Sigmoid colon (tissue), 7 donors: ENCODE results near the gene TEX54. TPM values are rescaled to one million over a fixed set of nuclear protein-coding genes. Genes with fewer than 3 reads are reported as not detected.

Source experiments
- DNase-seq: peaks from one replicate; pipeline ENCODE4 v3.0.0-alpha.2; 2019
- H3K27ac ChIP-seq, 4 donors: fragments of 200-600 bp; sonication (generic); one replicate each; pipeline ENCODE4 v1.5.1; 2016 to 2019; ENCODE audit warnings: mild to moderate bottlenecking in 1 of 4
- H3K27me3 ChIP-seq, 3 donors: fragments of 200-600 bp; sonication (generic); one replicate each; pipeline ENCODE4 v1.5.1; 2019; ENCODE audit warnings: mild to moderate bottlenecking in 1 of 3
- H3K36me3 ChIP-seq, 4 donors: fragments of 200-600 bp; sonication (generic); one replicate each; pipeline ENCODE4 v1.5.1; 2016 to 2019
- H3K4me1 ChIP-seq, 4 donors: fragments of 200-600 bp; sonication (generic); one replicate each; pipeline ENCODE4 v1.5.1; 2017 to 2019
- H3K4me3 ChIP-seq, 4 donors: fragments of 200-600 bp; sonication (generic); one replicate each; pipeline ENCODE4 v1.5.1; 2017 to 2019; ENCODE audit warnings: mild to moderate bottlenecking in 2 of 4, moderate library complexity in 1 of 4
- H3K9me3 ChIP-seq, 4 donors: fragments of 200-600 bp in 3 of 4; sonication (generic) in 3 of 4; one replicate each; pipeline versions ENCODE4 v1.5.1 to v1.6.1; 2013 to 2019
- CTCF ChIP-seq, 4 experiments: fragments of 450-650 bp in 3 of 4; fragments of 200-600 bp in 1 of 4; IDR thresholded peaks; one replicate each; pipeline ENCODE4 v1.5.1; 2016 to 2019; ENCODE audit warnings: antibody characterized with exemption in 4 of 4, mild to moderate bottlenecking in 3 of 4, moderate library complexity in 2 of 4
- EP300 ChIP-seq, 4 donors: sonication (generic); formaldehyde crosslinking; IDR thresholded peaks; one replicate each; pipeline ENCODE4 v1.6.1; 2017; ENCODE audit warnings: antibody characterized with exemption in 4 of 4
- POLR2A ChIP-seq, 2 donors: fragments of 450-650 bp; IDR thresholded peaks; one replicate each; pipeline ENCODE4 v1.6.1; 2016; ENCODE audit warnings: antibody characterized with exemption in 2 of 2, mild to moderate bottlenecking in 2 of 2, moderate library complexity in 2 of 2
- POLR2AphosphoS5 ChIP-seq, 4 donors: sonication (generic); formaldehyde crosslinking; IDR thresholded peaks; one replicate each; pipeline ENCODE4 v1.6.1; 2017; ENCODE audit warnings: antibody characterized with exemption in 4 of 4
- WGBS, 2 donors: extraction: QIAGEN DNeasy Blood & Tissue Kit; methylation state at CpG; one replicate each; pipeline ENCODE4 v1.1.7; 2013; 5-methylcytosine and 5-hydroxymethylcytosine counted together
- intact Hi-C: fragments of 100-400 bp; cut with DNase I; formaldehyde crosslinking; loops from one replicate; pipeline ENCODE4 v1.15.1; 2023
- polyA plus RNA-seq, 3 donors: library from polyadenylated mRNA; stranded (reverse); fragments of 200-250 nt; gene quantifications; one replicate each; pipeline ENCODE4 v1.2.3, GENCODE V29; 2013
- total RNA-seq, 4 donors: library from RNA; depleted of rRNA; stranded (reverse); fragments of >200 nt; gene quantifications; one replicate each; pipeline ENCODE4 v1.1.0, GENCODE V29; 2016
- donor health status: healthy with polysubstance abuse.
- donor health status: Bipolar disorder and iron deficiency.
- donor health status: healthy.

The TEX54 gene
- total and polyA plus RNA-seq, 7 donors: 2.1 TPM; not detected in 6

GRCh38 chr11:62858201-62858600 is 25.6 kb upstream of the TEX54 start:
- 75 to 81% methylated on average over 7 of the region's 7 CpGs for WGBS, 2 donors
- Histone ChIP-seq H3K27me3 (no peaks in the 10 kb centered on the region), H3K4me1 (peaks cover 0 to 28% (median 24%) of the 10 kb centered on the region in 4 donors), H3K4me3 (no peak overlapping the region), H3K27ac (no peak overlapping the region), H3K36me3 (peaks cover 0 to 18% (median 8%) of the 10 kb centered on the region in 4 donors), H3K9me3 (no peaks in the 10 kb centered on the region)
- intact Hi-C loops: no loop called here
- TF ChIP-seq POLR2AphosphoS5 (IDR thresholded peaks at IDR 0.05) (no peak), CTCF (IDR thresholded peaks at IDR 0.05) (no peak)
- no peak for DNase-seq

- intact Hi-C loops: loop anchor here (2.0 kb wide), 1 partner anchor 23 kb away; the partner anchor contains the start of gene SLC3A2
- TF ChIP-seq POLR2AphosphoS5 (IDR thresholded peaks at IDR 0.05) (no peak), POLR2A (IDR thresholded peaks at IDR 0.05) (no peak), EP300 (IDR thresholded peaks at IDR 0.05) (no peak), CTCF (IDR thresholded peaks at IDR 0.05) (no peak)
- DNase-seq: no peak
- H3K27me3 ChIP-seq: no peaks in the 10 kb centered on the region
- no peak overlapping the region for H3K27ac ChIP-seq
- H3K4me3 ChIP-seq: no peak overlapping the region
- peaks cover 0 to 24% (median 14%) of the 10 kb centered on the region in 4 donors for H3K36me3 ChIP-seq
- peaks cover 0 to 34% (median 25%) of the 10 kb centered on the region in 4 donors for H3K4me1 ChIP-seq
- 55 to 70% methylated on average over 2 of the region's 2 CpGs for WGBS, 2 donors
- H3K9me3 ChIP-seq: no peaks in the 10 kb centered on the region
These were observed 24.9 kb upstream of the TEX54 start for GRCh38 chr11:62857541-62857982.

GRCh38 chr11:62856333-62856895 is 23.8 kb upstream of the TEX54 start:
- H3K27ac ChIP-seq: peak overlapping the region; percentile 61 to 93 (median 84)

GRCh38 chr11:62855571-62856332 is 23.1 kb upstream of the TEX54 start:
- DNase-seq: peak; percentile 98
- intact Hi-C loops: loop anchor here (2.0 kb wide), 1 partner anchor 25 kb away; the partner anchor contains the start of gene SLC3A2
- H3K4me3 ChIP-seq: peak overlapping the region; percentile 59 to 87 (median 70)
- H3K27me3 ChIP-seq: no peaks in the 10 kb centered on the region
- peak; percentile 97 to 100 (median 100) for TF ChIP-seq POLR2AphosphoS5 (IDR thresholded peaks at IDR 0.05)
- no peak for TF ChIP-seq CTCF (IDR thresholded peaks at IDR 0.05)
- TF ChIP-seq POLR2A (IDR thresholded peaks at IDR 0.05): peak; percentile 97 to 98
- peak in 1 of 4 donors; percentile 78 for TF ChIP-seq EP300 (IDR thresholded peaks at IDR 0.05)
- H3K27ac ChIP-seq: peak overlapping the region; percentile 79 to 93 (median 84)
- no peaks in the 10 kb centered on the region for H3K9me3 ChIP-seq
- peaks cover 7 to 41% (median 25%) of the 10 kb centered on the region in 4 donors for H3K36me3 ChIP-seq
- 0 to 1% methylated on average over 54 of the region's 54 CpGs for WGBS, 2 donors
- H3K4me1 ChIP-seq: peaks cover 0 to 35% (median 25%) of the 10 kb centered on the region in 4 donors

More at GRCh38 chr11:62856333-62856895, 23.8 kb upstream of the TEX54 start:
- Histone ChIP-seq H3K36me3 (peaks cover 7 to 36% (median 25%) of the 10 kb centered on the region in 4 donors), H3K9me3 (no peaks in the 10 kb centered on the region), H3K27me3 (no peaks in the 10 kb centered on the region), H3K4me3 (peak overlapping the region; percentile 59 to 87 (median 70)), H3K4me1 (peaks cover 0 to 35% (median 25%) of the 10 kb centered on the region in 4 donors)
- no peak for DNase-seq
- intact Hi-C loops: loop anchor here (2.0 kb wide), 1 partner anchor 24 kb away; the partner anchor contains the start of gene SLC3A2
- TF ChIP-seq CTCF (IDR thresholded peaks at IDR 0.05) (peak in 1 of 4 experiments; percentile 13), POLR2AphosphoS5 (IDR thresholded peaks at IDR 0.05) (no peak)
- WGBS, 2 donors: 2 to 6% methylated on average over 20 of the region's 20 CpGs
